Neural cell (in vitro differentiated cells): ENCODE measurements around the gene BIRC6. TPM values are rescaled to one million over a fixed set of nuclear protein-coding genes. Genes with fewer than 3 reads are reported as not detected.

ENCODE experiments used
- H2AFZ ChIP-seq: fragments of 200-600, 300-800 bp; sonication (generic), shearing (Covaris generic); 2 replicates; pipeline ENCODE4 v1.6.0; 2014; ENCODE audit warnings: low read depth, mild to moderate bottlenecking, antibody characterized with exemption, low read length, moderate library complexity
- H3F3A ChIP-seq: fragments of 200-600 bp; shearing (Covaris generic); 2 replicates; pipeline ENCODE4 v1.6.1; 2016; ENCODE audit warnings: mild to moderate bottlenecking, moderate library complexity, mixed read lengths, antibody characterized with exemption, low read length; ENCODE audit not compliant: insufficient read depth, poor library complexity, severe bottlenecking
- H3K27ac ChIP-seq: fragments of 200-600, 300-800 bp; sonication (generic), shearing (Covaris generic); 2 replicates; pipeline ENCODE4 v1.5.1; 2014; ENCODE audit warnings: mild to moderate bottlenecking, low read length, moderate library complexity
- H3K27me3 ChIP-seq: fragments of 300-800, 200-600 bp; sonication (generic), shearing (Covaris generic); 2 replicates; pipeline ENCODE4 v1.6.0; 2014; ENCODE audit warnings: mild to moderate bottlenecking, low read depth, low read length, moderate library complexity; ENCODE audit not compliant: insufficient read depth
- H3K36me3 ChIP-seq: fragments of 300-800, 200-600 bp; sonication (generic), shearing (Covaris generic); 2 replicates; pipeline ENCODE4 v1.5.1; 2014; ENCODE audit warnings: mild to moderate bottlenecking, antibody characterized with exemption, low read length, moderate library complexity; ENCODE audit not compliant: insufficient read depth
- H3K4me2 ChIP-seq: fragments of 300-800, 200-600 bp; sonication (generic), shearing (Covaris generic); 2 replicates; pipeline ENCODE4 v1.6.0; 2014; ENCODE audit warnings: mild to moderate bottlenecking, low read length
- H3K4me3 ChIP-seq: fragments of 300-800, 200-600 bp; sonication (generic), shearing (Covaris generic); 2 replicates; pipeline ENCODE4 v1.5.1; 2014; ENCODE audit warnings: mild to moderate bottlenecking, low read length, moderate library complexity
- H3K79me2 ChIP-seq: fragments of 200-600 bp; shearing (Covaris generic); replicated peaks from 2 replicates; pipeline ENCODE4 v1.6.0; 2014; ENCODE audit warnings: mild to moderate bottlenecking, low read length, moderate library complexity; ENCODE audit not compliant: insufficient read depth
- H3K9ac ChIP-seq: fragments of 300-800, 200-600 bp; sonication (generic), shearing (Covaris generic); 2 replicates; pipeline ENCODE4 v1.6.1; 2016; ENCODE audit warnings: mild to moderate bottlenecking, low read length, mixed read lengths
- H3K9me2 ChIP-seq: fragments of 200-600 bp; shearing (Covaris generic); 2 replicates; pipeline ENCODE4 v1.6.1; 2016; ENCODE audit warnings: mild to moderate bottlenecking, low read length, mixed read lengths; ENCODE audit not compliant: insufficient read depth
- H3K9me3 ChIP-seq: fragments of 200-600, 300-800 bp; sonication (generic), shearing (Covaris generic); 2 replicates; pipeline ENCODE4 v1.6.1; 2016; ENCODE audit warnings: mild to moderate bottlenecking, mixed run types, low read length, moderate library complexity, mixed read lengths
- H4K20me1 ChIP-seq: fragments of 200-600 bp; shearing (Covaris generic); 2 replicates; pipeline ENCODE4 v1.6.1; 2016; ENCODE audit warnings: mild to moderate bottlenecking, mixed run types; ENCODE audit not compliant: insufficient read depth
- CTCF ChIP-seq: fragments of 450-650 bp; IDR thresholded peaks from 2 replicates; pipeline ENCODE4 v1.5.1; 2014; ENCODE audit warnings: antibody characterized with exemption, mild to moderate bottlenecking, moderate library complexity; ENCODE audit not compliant: poor library complexity, severe bottlenecking
- EP300 ChIP-seq: fragments of 450-650 bp; conservative IDR thresholded peaks from 2 replicates; pipeline ENCODE4 v1.6.1; 2014; ENCODE audit warnings: antibody characterized with exemption, mild to moderate bottlenecking, moderate library complexity; ENCODE audit not compliant: poor library complexity, severe bottlenecking
- EZH2 ChIP-seq: fragments of 200-600, 300-800 bp; shearing (Covaris generic), sonication (generic); IDR thresholded peaks from 2 replicates; pipeline ENCODE4 v1.6.1; 2014; ENCODE audit warnings: antibody characterized with exemption, low read length, borderline replicate concordance, mild to moderate bottlenecking; ENCODE audit not compliant: insufficient read depth, poor library complexity, severe bottlenecking
- MXI1 ChIP-seq: fragments of 450-650 bp; conservative IDR thresholded peaks from 2 replicates; pipeline ENCODE4 v1.6.1; 2014; ENCODE audit warnings: antibody characterized with exemption, mild to moderate bottlenecking; ENCODE audit not compliant: poor library complexity, severe bottlenecking
- POLR2AphosphoS5 ChIP-seq: IDR thresholded peaks from 2 replicates; pipeline ENCODE4 v1.6.1; 2012
- RAD21 ChIP-seq: fragments of 450-650 bp; conservative IDR thresholded peaks from 2 replicates; pipeline ENCODE4 v1.6.1; 2014; ENCODE audit warnings: antibody characterized with exemption, mild to moderate bottlenecking, moderate library complexity
- REST ChIP-seq: IDR thresholded peaks from 2 replicates; pipeline ENCODE4 v1.6.1; 2012; ENCODE audit warnings: borderline replicate concordance
- SMC3 ChIP-seq: fragments of 450-650 bp; conservative IDR thresholded peaks from 2 replicates; pipeline ENCODE4 v1.6.1; 2014; ENCODE audit warnings: antibody characterized with exemption, mild to moderate bottlenecking, moderate library complexity; ENCODE audit not compliant: poor library complexity
- TAF1 ChIP-seq: IDR thresholded peaks from 2 replicates; pipeline ENCODE4 v1.6.1; 2012; ENCODE audit warnings: low read depth
- polyA plus RNA-seq: library from polyadenylated mRNA; depleted of rRNA; stranded (reverse); fragments of >200 nt; gene quantifications from 2 replicates; pipeline ENCODE4 v1.2.3, GENCODE V29; 2014

BIRC6 gene
- polyA plus RNA-seq, 1 donor from 2014 or later = 109 TPM

- TF ChIP-seq CTCF (no peak), SMC3 (no peak), TAF1 (no peak), POLR2AphosphoS5 (no peak), EZH2 (no peak), RAD21 (no peak), EP300 (no peak), REST (no peak), MXI1 (no peak)
- Histone ChIP-seq H4K20me1 (no peaks in the 10 kb centered on the region), H3K4me2 (no peak overlapping the region), H3K79me2 (no peaks in the 10 kb centered on the region), H3K27me3 (no peaks in the 10 kb centered on the region), H3K9me2 (no peaks in the 10 kb centered on the region), H3K36me3 (peaks cover 13% of the 10 kb centered on the region), H3K4me3 (no peak overlapping the region), H3K9ac (no peak overlapping the region), H3K27ac (no peak overlapping the region), H3F3A (no peaks in the 10 kb centered on the region), H3K9me3 (no peaks in the 10 kb centered on the region), H2AFZ (no peak overlapping the region)
Measured at GRCh38 chr2:32496662-32497061, 139.8 kb downstream of the BIRC6 start.

GRCh38 chr2:32498306-32498705, 141.5 kb downstream of the BIRC6 start:
- Histone ChIP-seq H3K27me3 (no peaks in the 10 kb centered on the region), H3K36me3 (peaks cover 19% of the 10 kb centered on the region), H2AFZ (no peak overlapping the region), H3K79me2 (no peaks in the 10 kb centered on the region), H3F3A (no peaks in the 10 kb centered on the region), H3K4me3 (no peak overlapping the region), H3K9me2 (no peaks in the 10 kb centered on the region), H3K27ac (no peak overlapping the region), H3K4me2 (no peak overlapping the region), H4K20me1 (no peaks in the 10 kb centered on the region), H3K9ac (no peak overlapping the region), H3K9me3 (no peaks in the 10 kb centered on the region)
- no peak for TF ChIP-seq POLR2AphosphoS5
- no peak for TF ChIP-seq REST
- TF ChIP-seq EZH2 = no peak
- no peak for TF ChIP-seq CTCF
- no peak for TF ChIP-seq EP300
- TF ChIP-seq MXI1 = no peak
- no peak for TF ChIP-seq SMC3
- TF ChIP-seq RAD21 = no peak
- no peak for TF ChIP-seq TAF1
